Measurements from ENCODE around the gene SYT1. TPM values are rescaled to one million over a fixed set of nuclear protein-coding genes. Genes with fewer than 3 reads are reported as not detected.
"Not testable (repeated sequence)": the region's sequence is repeated elsewhere in the genome, so short reads cannot be mapped to it uniquely, and the experiment has no call there.

The SYT1 gene
- polyA plus RNA-seq, 3 donors: 21.3 to 22.8 (median 22.0) TPM

DNA sequence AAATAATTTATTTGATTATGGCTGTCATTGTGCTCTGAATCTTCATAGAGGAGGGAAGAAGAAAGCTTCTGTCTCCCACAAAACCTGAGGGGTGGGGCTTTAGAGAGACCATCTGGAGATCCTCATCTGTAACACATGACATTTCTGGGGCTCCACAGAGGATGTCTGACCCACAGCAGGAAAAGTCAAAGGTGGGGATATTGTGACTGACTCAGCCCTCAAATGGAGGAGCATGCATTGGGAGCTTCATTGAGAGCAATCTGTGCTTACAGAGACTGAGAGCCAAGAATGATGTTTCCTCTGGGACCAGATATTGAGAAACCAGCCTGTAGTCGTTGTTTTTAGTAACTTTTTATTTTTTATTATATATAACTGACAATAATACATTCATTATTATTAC is 158.7 kb downstream of the SYT1 start:
- DNase-seq (ENCODE audit: extremely low read depth in 1 of 11, low read depth in 9 of 11, low spot score in 4 of 11): no peak

- DNase-seq (ENCODE audit: extremely low read depth in 1 of 11, low read depth in 9 of 11, low spot score in 4 of 11): no peak
These were observed 159.2 kb downstream of the SYT1 start for GRCh38 chr12:79023784-79024183.

GRCh38 chr12:79033788-79034187 is 169.2 kb downstream of the SYT1 start:
- DNase-seq (ENCODE audit: extremely low read depth in 1 of 11, low read depth in 9 of 11, low spot score in 4 of 11): no peak

- not testable (repeated sequence) for DNase-seq (ENCODE audit: extremely low read depth in 1 of 11, low read depth in 9 of 11, low spot score in 4 of 11)
These were observed 180.2 kb downstream of the SYT1 start for GRCh38 chr12:79044748-79045147.

- DNase-seq (ENCODE audit: extremely low read depth in 1 of 11, low read depth in 9 of 11, low spot score in 4 of 11): not testable (repeated sequence)
These were observed 180.7 kb downstream of the SYT1 start for GRCh38 chr12:79045149-79045703.

GRCh38 chr12:79046021-79046420 is 181.4 kb downstream of the SYT1 start:
- no peak for DNase-seq (ENCODE audit: extremely low read depth in 1 of 11, low read depth in 9 of 11, low spot score in 4 of 11)

GRCh38 chr12:79048962-79049361 is 184.4 kb downstream of the SYT1 start:
- no peak for DNase-seq (ENCODE audit: extremely low read depth in 1 of 11, low read depth in 9 of 11, low spot score in 4 of 11)

DNA sequence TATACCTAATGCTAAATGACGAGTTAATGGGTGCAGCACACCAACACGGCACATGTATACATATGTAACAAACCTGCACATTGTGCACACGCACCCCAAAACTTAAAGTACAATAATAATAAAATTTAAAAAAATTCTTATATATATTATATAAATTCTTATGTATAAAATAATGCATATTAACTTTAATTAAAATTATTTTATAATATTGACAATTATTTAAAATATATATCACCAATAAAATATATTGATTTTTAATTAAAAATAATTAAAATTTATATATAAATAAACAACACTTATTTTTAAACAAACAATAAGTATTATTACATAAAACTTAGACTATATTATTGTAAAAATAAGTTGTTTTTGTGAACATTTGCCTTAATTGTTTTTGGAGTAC is 188.8 kb downstream of the SYT1 start:
- no peak for DNase-seq (ENCODE audit: extremely low read depth in 1 of 11, low read depth in 9 of 11, low spot score in 4 of 11)

DNA sequence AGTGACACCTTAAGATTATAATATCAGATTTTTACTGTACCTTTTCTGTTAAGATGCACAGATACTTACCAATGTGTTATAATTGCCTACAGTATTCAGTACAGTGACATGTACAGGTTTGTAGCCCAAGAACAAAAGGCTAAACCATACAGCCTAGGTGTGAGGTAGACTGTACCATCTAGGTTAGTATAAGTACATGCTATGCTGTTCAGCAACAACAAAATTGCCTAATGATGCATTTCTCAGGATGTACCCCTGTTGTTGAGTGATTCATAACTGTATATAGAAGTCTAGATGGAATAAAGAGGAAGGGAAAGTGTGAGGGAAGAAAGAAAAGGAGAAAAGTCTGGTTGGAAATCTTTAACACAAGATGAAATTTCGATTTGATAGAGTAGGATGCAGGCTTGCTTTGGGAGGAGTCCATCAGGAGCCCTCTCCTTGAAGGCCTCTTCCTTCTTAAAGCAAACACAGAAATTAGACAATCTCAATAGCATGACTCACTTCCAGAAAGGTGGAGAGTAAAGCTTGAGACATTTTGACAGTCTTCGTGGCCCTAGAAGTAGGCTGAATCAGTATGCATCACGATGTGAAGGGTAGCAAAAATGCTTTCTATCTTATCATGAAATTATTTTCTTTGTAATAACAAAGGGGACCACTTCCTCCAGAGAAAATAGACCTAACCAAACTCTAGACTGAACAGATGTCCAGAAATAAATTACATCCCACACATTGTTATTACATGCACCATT is 191.5 kb downstream of the SYT1 start:
- DNase-seq (ENCODE audit: extremely low read depth in 1 of 11, low read depth in 9 of 11, low spot score in 4 of 11): no peak

DNA sequence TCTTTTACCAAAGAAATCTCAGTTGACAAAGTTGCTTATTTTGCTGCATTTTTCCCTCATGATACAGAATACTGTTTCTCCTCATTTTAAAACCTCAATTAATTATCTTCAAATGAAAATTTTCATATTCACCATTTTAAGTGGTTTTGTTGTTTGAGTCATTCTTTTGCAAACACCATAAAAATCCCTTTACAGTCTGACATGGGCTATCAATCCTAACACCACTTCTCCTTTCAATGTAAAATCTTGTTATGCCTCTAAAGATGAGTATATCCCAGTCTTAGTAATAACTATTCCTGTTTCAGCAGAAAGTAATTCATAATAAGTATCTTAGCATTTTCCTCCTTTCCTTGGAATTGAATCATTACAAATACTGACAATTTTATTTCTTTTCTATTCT is 192.2 kb downstream of the SYT1 start:
- no peak for DNase-seq (ENCODE audit: extremely low read depth in 1 of 11, low read depth in 9 of 11, low spot score in 4 of 11)

DNA sequence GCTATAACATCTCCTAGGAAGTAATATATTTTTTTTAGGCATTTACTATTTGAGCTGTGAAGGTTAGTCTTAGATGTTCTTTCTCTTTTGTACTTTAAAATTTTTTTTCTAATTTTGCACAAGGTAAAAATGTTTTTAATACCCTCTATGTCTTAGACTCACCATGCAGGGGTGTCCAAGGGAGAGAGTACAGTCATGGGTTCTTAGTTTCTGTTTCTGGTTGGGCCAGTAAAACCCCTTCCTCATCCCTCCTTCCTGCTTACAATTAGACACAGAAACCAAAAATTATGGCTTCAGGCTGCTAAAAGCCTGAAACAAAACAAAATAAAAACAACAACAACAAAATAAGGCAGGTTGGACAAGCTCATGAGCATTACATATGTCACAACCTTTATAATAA is 193.0 kb downstream of the SYT1 start:
- no peak for DNase-seq (ENCODE audit: extremely low read depth in 1 of 11, low read depth in 9 of 11, low spot score in 4 of 11)

DNA sequence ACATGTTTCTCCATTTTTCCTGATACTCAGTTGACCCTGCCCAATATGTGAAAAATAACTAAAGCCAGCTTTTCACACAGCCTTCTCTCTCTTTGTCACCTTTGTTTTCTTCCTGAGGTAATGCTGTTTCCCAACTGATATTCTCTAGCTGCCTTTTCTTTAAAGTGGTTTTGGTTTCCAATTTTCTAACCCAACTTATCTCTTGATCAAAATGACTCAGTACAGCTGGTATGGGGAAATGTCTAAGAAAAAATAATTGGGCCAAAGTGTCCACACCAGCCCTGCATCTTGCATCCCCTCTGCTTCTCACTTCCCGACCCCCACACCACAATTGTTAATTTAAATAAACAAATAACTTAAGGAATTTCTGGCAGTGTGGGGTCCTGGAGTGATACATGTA is 193.8 kb downstream of the SYT1 start:
- DNase-seq (ENCODE audit: extremely low read depth in 1 of 11, low read depth in 9 of 11, low spot score in 4 of 11): no peak

DNA sequence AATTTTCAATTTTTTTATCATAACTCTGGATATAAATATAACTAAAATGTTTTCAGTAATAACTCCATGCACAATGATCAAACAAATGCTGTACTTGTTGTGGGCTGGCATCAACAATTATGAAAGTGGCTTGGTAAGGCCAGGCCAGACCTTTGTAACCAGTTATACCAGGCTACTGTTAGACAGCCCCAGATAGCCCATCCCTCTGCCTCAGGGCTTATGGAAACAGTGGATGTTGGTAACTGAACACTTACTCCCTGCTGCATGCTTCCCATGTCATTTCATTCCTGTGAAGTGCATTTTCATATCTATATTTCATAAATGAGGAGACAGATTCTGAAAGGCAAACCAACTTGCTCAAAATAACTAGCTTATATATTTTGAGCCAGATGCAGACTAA is 195.0 kb downstream of the SYT1 start:
- DNase-seq (ENCODE audit: extremely low read depth in 1 of 11, low read depth in 9 of 11, low spot score in 4 of 11): no peak

DNA sequence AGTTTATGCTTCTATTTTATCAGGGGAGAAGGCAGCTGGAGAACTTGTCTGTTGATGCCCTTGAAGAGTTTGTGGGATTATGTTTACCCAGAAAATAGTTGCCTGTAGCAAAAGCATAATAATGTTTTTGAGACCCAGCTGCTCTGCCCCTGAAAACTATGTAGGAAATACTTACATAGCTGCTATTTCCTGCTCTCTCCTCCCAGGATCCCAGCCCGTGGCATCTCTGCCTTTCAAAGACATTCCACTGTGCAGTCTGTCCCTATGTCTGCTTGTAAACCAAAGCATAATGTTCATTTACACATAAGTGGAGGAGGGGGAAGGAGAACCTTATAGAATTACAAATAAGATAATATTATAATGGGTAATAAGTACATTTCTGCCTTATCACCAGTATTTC is 198.7 kb downstream of the SYT1 start:
- DNase-seq (ENCODE audit: extremely low read depth in 1 of 11, low read depth in 9 of 11, low spot score in 4 of 11): peak in 1 of 11 donors; percentile 7

GRCh38 chr12:79067977-79068376 is 203.4 kb downstream of the SYT1 start:
- no peak for DNase-seq (ENCODE audit: extremely low read depth in 1 of 11, low read depth in 9 of 11, low spot score in 4 of 11)

GRCh38 chr12:79069009-79069408 is 204.4 kb downstream of the SYT1 start:
- DNase-seq (ENCODE audit: extremely low read depth in 1 of 11, low read depth in 9 of 11, low spot score in 4 of 11): no peak

- DNase-seq (ENCODE audit: extremely low read depth in 1 of 11, low read depth in 9 of 11, low spot score in 4 of 11): no peak
These were observed 206.9 kb downstream of the SYT1 start for GRCh38 chr12:79071498-79071897.

- DNase-seq (ENCODE audit: extremely low read depth in 1 of 11, low read depth in 9 of 11, low spot score in 4 of 11): no peak
These were observed 208.9 kb downstream of the SYT1 start for GRCh38 chr12:79073506-79073905.

- DNase-seq (ENCODE audit: extremely low read depth in 1 of 11, low read depth in 9 of 11, low spot score in 4 of 11): no peak
These were observed 218.0 kb downstream of the SYT1 start for GRCh38 chr12:79082595-79082994.

GRCh38 chr12:79083181-79083580 is 218.6 kb downstream of the SYT1 start:
- DNase-seq (ENCODE audit: extremely low read depth in 1 of 11, low read depth in 9 of 11, low spot score in 4 of 11): no peak

DNA sequence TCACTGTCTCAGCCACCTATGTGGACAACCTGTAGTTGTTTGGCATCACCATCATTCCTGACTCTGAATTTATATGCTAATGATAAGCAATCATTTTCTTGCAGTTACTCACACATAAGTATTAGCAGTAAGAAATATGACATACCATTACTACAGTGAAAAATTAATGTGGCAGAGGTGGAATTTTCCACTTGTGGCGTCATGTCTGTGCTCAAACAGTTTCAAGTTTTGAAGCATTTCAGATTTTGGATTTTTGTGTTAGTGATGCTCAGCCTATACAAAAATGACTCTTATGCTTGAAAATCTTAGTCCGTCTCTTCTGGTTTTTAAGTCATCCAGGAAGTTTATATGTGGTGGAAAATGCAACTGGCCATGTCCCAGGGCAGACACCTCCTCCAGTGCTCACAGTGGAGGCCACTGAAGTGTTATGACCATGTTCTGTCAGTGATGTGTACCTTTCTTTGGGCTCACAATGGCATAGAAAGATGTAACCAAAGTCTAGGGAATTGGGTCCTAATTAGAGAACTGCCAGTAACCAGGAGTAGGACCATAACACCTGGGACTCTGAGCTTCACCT is 220.6 kb downstream of the SYT1 start:
- DNase-seq (ENCODE audit: extremely low read depth in 1 of 11, low read depth in 9 of 11, low spot score in 4 of 11): no peak

Measured in renal cortex interstitium (tissue), 11 donors.